SKM-1 treated with dmso at 0.1 percent for 144 hours (cell line): ENCODE data around the gene MPEG1.

Experiments used
- DNase-seq: peaks from one replicate; lab custom pipeline; 2025; ENCODE audit not compliant: unreplicated experiment; lab: John Stamatoyannopoulos, UW

Gene MPEG1

DNA sequence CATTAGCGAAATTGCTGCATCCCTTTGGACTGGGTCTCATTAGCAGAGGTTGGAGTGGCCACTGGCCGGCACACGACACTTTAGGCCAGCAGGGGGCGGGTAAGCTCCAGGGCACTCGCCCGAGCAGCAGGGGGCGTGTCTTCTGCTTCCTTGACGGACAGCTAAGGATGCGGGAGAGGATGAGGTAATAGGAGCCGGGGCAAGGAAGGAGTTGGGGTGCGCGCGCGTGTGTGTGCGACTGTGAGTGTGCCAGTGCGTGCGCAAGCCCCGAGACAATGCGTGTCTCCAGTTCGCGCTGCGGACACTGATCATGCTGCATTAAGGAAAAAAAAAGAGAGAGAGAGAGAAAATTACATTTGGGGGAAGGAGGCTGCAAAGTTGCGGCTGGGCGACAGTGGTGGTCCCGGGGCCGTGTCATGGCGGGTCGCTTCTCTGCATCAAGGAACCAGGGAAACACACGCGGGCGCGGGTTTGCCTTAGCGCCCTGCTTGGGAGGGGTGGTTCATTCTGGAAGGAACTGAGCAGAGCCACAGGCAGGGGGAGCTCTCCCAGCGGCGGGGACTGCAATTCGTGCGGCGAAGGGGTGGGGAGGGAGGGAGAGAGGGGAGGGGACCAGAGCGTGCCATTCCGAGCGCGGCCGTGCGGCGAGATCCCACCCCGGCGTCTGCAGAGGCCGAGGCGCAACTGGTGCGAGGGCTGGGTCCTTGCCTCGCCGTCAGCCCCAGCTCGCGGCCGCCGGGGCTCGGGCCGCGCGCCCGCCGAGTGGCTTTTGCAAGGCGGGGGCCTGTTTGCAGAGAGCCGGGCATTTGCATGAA, 41.0 kb downstream of the MPEG1 start, which contains the start of gene DTX4:
Gene DTX4 (plus strand): TSS at position 625 of the 815 bp plus-strand sequence. CDS start 464 bp downstream, outside the sequence.
- DNase-seq: peak; percentile 94

DNA sequence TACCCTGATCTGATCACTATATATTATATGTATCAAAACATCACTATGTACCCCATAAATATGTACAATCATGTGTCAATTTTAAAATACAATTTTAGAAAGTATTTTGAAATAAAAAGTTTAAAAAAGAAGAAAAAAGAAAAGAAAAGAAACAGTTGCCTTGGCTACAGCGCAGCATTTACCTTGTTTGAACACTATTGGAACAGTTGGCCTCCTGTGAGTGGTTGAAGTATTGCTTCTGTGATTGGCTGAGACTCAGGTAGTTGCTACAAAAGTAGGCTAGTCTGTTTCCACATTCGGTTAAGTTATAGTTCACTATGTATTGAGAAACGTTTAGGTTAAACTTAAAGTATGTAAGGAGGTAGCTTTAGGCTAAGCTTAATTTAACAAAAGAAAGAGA, 48.7 kb downstream of the MPEG1 start:
- no peak for DNase-seq
